Activated naive CD8-positive, alpha-beta T cell treated with anti-CD3 and anti-CD28 coated beads for 36 hours (primary cell): Measurements from ENCODE around the gene C1R. TPM values are rescaled to one million over a fixed set of nuclear protein-coding genes. Genes with fewer than 3 reads are reported as not detected.
A peak's percentile ranks its signal among the peaks of the same experiment; 100 is the strongest.

ENCODE experiments used
- DNase-seq: peaks from one replicate; pipeline ENCODE4 v3.0.0; 2021
- H3K27ac Mint-ChIP-seq: one replicate; pipeline ENCODE4 v1.8.0; 2022; ENCODE audit warnings: mild to moderate bottlenecking, moderate library complexity, mixed read lengths
- H3K27me3 Mint-ChIP-seq: one replicate; pipeline ENCODE4 v1.8.0; 2022; ENCODE audit warnings: mild to moderate bottlenecking, mixed read lengths
- H3K36me3 Mint-ChIP-seq: one replicate; pipeline ENCODE4 v1.8.0; 2021; ENCODE audit warnings: mild to moderate bottlenecking, mixed read lengths
- H3K4me1 Mint-ChIP-seq: one replicate; pipeline ENCODE4 v1.8.0; 2021; ENCODE audit warnings: mixed read lengths
- H3K4me3 Mint-ChIP-seq: one replicate; pipeline ENCODE4 v1.8.0; 2022; ENCODE audit warnings: mild to moderate bottlenecking, moderate library complexity, mixed read lengths
- H3K9me3 Mint-ChIP-seq: one replicate; pipeline ENCODE4 v1.8.0; 2022; ENCODE audit warnings: mixed read lengths
- total RNA-seq, 2 experiments: library from RNA; stranded (reverse); gene quantifications; one replicate each; pipeline ENCODE4 v1.2.3, GENCODE V29; 2021

Gene C1R
- total RNA-seq, 2 experiments from 2014 or later: 1.6 to 2.5 TPM

DNA sequence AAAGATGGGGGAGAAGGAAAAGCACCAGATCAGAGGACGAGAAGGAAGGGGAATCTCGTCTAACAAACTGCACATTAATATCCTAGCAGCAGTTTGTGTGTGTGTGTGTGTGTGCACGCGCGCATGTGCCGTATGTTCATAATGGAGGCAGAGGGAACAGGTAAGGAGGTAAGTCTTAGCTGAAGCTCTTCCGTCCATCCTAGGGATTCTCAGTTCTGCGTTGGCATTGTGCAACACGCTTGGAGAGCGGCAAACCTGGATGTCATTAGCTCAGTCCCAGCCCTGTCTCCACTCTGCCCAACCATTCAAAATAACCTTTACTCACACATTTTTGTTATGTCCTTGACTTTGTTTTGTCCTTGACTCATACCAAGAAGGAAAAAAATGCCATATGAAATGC, 1.6 kb upstream of the C1R start:
- Mint-ChIP-seq H3K9me3 (no peaks in the 10 kb centered on the region), H3K4me1 (peaks cover 7% of the 10 kb centered on the region), H3K4me3 (no peak overlapping the region), H3K36me3 (no peaks in the 10 kb centered on the region), H3K27ac (no peak overlapping the region), H3K27me3 (no peaks in the 10 kb centered on the region)
- DNase-seq: no peak

DNA sequence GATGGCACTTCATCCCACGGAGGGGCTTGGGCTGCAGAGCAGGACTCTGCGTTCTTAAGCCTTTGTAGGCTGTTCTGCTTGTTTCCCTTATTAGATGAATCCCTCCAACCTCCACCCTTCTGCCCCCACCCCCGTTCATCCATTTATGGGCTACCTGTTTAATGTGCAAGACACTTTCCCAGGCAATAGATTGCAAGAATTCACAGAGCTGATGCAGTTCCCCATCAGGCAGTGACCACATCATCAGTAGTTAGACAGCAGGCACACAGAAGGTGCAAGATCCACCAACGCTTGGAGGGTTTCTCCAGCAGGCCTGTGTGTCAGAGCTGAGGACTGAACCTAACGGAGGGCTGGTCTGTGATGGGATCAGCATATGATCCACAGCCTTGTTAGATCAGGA, 1.2 kb upstream of the C1R start:
- no peak overlapping the region for H3K27ac Mint-ChIP-seq
- no peaks in the 10 kb centered on the region for H3K36me3 Mint-ChIP-seq
- no peak for DNase-seq
- no peaks in the 10 kb centered on the region for H3K27me3 Mint-ChIP-seq
- peaks cover 7% of the 10 kb centered on the region for H3K4me1 Mint-ChIP-seq
- no peaks in the 10 kb centered on the region for H3K9me3 Mint-ChIP-seq
- no peak overlapping the region for H3K4me3 Mint-ChIP-seq

DNA sequence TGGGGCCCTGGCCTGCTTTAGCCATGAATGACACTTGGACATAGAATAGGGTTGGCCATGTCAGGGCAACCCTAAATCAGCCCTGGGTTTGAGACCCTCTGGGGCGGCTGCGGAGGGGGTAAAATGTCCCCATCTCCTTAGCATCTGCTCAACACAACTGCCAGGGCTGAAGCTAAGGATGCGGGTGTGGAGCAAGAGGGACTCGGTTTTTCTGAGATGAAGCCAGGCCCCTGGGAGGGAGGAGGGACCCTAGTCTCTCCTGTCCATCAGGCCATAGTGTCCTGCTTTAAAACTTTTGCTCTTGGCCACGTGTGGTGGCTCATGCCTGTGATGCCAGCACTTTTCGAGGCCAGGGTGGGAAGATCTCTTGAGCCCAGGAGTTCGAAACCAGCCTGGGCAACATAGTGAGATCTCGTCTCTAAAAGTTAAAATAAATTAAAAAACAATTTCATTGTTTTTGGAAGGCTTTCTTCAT, 778 bp upstream of the C1R start:
- Mint-ChIP-seq H3K27me3 (no peaks in the 10 kb centered on the region), H3K36me3 (no peaks in the 10 kb centered on the region), H3K9me3 (no peaks in the 10 kb centered on the region), H3K4me1 (peaks cover 7% of the 10 kb centered on the region), H3K4me3 (no peak overlapping the region), H3K27ac (no peak overlapping the region)
- DNase-seq: no peak

DNA sequence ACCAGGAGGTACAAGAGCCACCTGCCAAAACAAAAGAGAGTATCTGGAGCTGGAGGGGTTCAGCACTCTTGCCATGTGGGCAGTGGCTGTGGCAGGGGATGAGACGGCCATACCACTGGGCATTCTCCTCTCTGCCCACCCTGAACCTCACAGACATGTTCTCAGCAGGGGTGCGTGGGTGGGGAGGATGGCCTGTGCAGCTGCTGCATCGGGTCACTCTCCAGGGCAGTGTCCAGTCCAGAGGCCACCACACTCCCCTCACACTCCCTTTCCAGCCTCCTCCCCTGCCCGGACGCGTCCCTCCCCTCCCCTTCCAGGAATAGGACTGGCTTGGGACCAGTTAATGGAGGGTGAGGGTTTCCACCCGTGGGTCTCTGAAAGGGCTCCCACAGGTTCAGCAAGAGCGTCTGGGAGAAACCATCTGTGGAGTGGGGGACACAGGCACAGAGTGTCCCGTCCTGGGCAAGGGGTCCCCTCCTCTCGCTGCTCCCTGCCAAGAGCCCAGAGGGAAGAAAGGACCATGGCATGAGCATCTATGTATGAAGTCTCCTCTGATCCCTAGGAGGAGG, 501 bp downstream of the C1R start:
- Mint-ChIP-seq H3K27me3 (no peaks in the 10 kb centered on the region), H3K36me3 (no peaks in the 10 kb centered on the region), H3K4me1 (peaks cover 7% of the 10 kb centered on the region), H3K27ac (peak overlapping the region; percentile 49), H3K4me3 (peak overlapping the region; percentile 80), H3K9me3 (no peaks in the 10 kb centered on the region)
- no peak for DNase-seq

DNA sequence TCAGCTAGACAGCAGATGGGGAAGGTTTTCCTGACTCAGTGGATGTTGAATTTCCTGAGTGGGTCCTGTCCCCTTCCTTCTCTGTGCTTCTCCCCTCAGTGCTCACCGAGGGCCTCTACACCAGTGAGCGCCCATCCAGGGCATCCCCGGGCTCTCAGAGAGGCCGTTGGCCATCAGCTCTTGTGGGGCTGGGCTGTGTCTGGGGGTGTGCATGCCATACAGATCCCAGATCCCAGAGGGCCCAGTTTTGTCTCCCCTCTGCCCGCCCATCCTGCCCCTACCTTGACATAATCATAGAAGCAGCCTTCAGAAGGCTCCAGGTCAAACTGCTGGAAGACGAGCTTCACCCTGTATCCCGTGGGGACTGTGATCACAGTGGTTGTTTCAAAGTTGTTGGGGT, 1.1 kb downstream of the C1R start:
- no peak overlapping the region for H3K4me3 Mint-ChIP-seq
- H3K27ac Mint-ChIP-seq: peak overlapping the region; percentile 17
- no peaks in the 10 kb centered on the region for H3K9me3 Mint-ChIP-seq
- no peaks in the 10 kb centered on the region for H3K36me3 Mint-ChIP-seq
- no peak for DNase-seq
- no peaks in the 10 kb centered on the region for H3K27me3 Mint-ChIP-seq
- peaks cover 7% of the 10 kb centered on the region for H3K4me1 Mint-ChIP-seq

DNA sequence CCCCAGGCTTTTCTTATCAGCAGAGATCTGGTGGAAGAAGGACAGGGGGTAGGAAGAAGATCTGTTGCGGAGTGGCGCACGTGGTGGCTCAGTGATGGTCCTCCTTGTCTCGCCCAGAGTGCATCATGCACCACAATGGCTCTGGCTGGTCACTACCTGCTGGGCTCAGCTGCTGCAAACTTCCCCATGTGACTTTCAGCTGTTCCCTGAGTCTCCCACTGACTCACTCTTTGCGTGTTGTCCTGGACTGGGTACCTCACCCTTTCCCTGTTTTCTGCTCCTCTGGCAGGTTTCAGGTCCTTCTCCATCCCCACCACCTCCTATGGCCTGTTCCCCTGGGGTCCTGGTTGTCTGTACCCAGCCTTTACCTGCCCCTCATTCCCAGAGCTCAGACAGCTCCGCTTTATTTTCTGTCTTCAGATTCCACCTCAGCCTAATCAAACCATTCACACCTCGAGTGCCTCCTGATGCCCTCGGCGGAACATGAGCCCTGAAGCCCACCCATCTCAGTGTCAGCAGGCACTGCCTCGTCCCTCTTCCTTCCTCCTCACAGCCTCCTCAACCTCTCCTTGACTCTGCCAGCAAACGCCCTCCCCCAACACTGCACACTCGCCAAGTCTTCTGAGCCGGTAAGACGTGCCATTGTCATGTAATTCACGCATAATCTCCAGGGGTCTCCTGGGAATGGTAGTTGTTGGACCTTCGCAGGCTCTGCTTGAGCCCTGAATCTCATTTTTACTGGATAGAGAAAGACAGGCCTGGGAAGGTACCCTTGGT, 1.8 kb downstream of the C1R start:
- Mint-ChIP-seq H3K36me3 (no peaks in the 10 kb centered on the region), H3K4me3 (no peak overlapping the region), H3K27ac (no peak overlapping the region), H3K9me3 (no peaks in the 10 kb centered on the region), H3K4me1 (peaks cover 7% of the 10 kb centered on the region), H3K27me3 (no peaks in the 10 kb centered on the region)
- DNase-seq: no peak

DNA sequence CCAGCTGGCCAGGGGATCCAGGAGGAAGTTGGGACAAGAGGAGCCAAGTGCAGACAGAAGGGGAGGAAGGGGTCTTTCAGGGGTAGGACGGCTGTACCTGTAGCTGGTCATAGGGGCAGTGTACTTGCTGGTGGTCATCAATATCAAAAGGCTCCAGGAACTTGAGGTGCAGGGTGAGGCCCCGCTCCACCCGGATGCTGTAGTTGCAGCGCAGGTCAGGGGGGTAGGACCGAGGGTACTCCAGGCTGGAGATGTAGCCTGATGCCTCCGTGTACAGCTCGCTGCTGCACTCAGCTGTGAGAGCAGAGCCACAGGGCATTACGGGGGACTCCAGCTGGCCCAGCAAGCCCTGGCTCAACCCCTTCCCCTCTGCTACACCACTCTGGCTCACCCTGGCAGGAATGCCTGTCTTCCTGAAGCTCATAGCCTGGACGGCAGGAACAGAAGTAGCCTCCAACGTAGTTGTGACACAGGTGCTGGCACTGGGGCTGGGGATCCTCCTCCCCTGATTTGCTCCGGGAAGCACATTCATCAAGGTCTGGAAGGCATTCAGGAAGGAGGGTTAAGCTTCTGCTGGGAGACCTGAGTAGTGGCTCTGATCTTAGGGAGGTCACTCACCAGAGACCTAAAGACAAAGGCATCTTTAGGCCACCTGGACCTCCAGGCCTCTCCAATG, 2.9 kb downstream of the C1R start:
- H3K9me3 Mint-ChIP-seq: no peaks in the 10 kb centered on the region
- H3K27ac Mint-ChIP-seq: no peak overlapping the region
- no peaks in the 10 kb centered on the region for H3K36me3 Mint-ChIP-seq
- no peak for DNase-seq
- H3K4me3 Mint-ChIP-seq: no peak overlapping the region
- H3K27me3 Mint-ChIP-seq: no peaks in the 10 kb centered on the region
- peaks cover 7% of the 10 kb centered on the region for H3K4me1 Mint-ChIP-seq

DNA sequence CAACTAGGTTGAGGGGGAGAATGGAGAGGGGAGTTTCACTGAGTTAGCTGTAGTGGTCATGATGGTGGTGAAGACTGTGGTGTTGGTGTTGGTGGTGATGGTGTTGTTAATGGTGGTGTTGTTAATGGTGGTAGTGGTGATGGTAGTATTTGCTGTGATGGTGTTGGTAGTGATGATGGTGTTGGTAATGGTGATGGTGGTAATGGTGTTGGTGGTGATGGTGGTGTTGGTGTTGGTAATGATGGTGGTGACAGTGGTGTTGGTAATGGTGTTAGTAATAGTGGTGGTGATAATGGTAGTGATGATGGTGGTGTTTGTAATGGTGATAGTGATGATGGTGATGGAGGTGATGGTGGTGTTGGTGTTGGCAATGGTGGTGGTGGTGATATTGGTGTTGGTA, 9.1 kb downstream of the C1R start:
- H3K4me3 Mint-ChIP-seq: no peak overlapping the region
- no peak overlapping the region for H3K27ac Mint-ChIP-seq
- DNase-seq: no peak
- no peaks in the 10 kb centered on the region for H3K4me1 Mint-ChIP-seq
- no peaks in the 10 kb centered on the region for H3K27me3 Mint-ChIP-seq
- H3K9me3 Mint-ChIP-seq: peaks cover 4% of the 10 kb centered on the region
- H3K36me3 Mint-ChIP-seq: peaks cover 3% of the 10 kb centered on the region

DNA sequence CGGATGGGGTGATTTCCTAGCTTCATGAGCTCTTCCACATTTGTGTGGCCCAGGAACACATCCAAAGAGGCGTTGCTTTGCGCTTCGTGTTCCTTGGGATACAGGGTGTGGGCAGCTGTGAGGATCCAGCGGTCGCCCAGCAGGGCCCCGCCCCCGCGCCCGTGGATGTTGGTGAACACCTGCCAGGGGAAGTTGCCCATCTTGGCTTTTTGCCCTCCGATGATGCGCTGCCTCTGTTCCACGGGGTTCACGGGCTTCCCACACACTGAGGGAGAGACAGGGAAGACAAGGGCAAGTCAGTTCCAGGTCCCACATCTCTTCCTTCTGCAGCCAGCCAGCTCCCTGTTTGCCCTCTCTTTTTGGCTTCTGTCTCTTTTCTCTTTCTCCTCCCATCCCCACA, 11.2 kb downstream of the C1R start:
- no peak overlapping the region for H3K27ac Mint-ChIP-seq
- no peak overlapping the region for H3K4me3 Mint-ChIP-seq
- peaks cover 4% of the 10 kb centered on the region for H3K9me3 Mint-ChIP-seq
- H3K27me3 Mint-ChIP-seq: no peaks in the 10 kb centered on the region
- no peaks in the 10 kb centered on the region for H3K4me1 Mint-ChIP-seq
- peaks cover 3% of the 10 kb centered on the region for H3K36me3 Mint-ChIP-seq
- no peak for DNase-seq

DNA sequence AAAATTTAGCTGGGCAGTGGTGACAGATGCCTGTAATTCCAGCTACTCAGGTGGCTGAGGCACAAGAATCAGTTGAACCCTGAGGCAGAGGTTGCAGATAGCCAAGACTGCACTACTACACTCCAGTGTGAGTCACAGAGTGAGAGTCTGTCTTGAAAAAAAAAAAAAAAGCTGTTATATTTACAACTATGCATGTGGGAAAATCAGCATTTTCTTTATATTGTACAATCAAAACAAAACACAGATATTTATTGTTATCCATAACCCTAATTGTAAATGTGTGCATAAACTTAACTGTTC, 12.5 kb downstream of the C1R start:
- no peak overlapping the region for H3K4me3 Mint-ChIP-seq
- H3K9me3 Mint-ChIP-seq: peaks cover 4% of the 10 kb centered on the region
- no peaks in the 10 kb centered on the region for H3K4me1 Mint-ChIP-seq
- H3K27ac Mint-ChIP-seq: no peak overlapping the region
- DNase-seq: no peak
- peaks cover 3% of the 10 kb centered on the region for H3K36me3 Mint-ChIP-seq
- no peaks in the 10 kb centered on the region for H3K27me3 Mint-ChIP-seq

DNA sequence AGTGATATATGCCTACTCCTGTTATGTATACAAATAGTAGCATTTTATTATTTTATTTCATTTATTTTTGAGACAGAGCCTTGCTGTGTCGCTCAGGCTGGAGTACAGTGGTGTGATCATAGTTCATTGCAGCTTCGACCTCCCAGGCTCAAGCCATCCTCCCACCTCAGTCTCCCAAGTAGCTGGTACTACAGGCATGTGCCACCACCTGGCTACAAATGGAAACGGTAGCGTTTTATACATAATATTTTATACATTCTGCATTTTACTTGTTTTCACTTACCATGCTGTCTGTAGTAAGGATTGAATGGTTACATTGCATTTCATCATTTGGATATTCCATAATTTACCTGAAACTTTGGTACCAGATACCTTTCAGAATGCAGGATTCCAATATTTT, 14.1 kb downstream of the C1R start:
- Mint-ChIP-seq H3K27ac (no peak overlapping the region), H3K9me3 (peaks cover 2% of the 10 kb centered on the region), H3K4me1 (no peaks in the 10 kb centered on the region), H3K4me3 (no peak overlapping the region), H3K36me3 (peaks cover under 1% of the 10 kb centered on the region), H3K27me3 (no peaks in the 10 kb centered on the region)
- no peak for DNase-seq

DNA sequence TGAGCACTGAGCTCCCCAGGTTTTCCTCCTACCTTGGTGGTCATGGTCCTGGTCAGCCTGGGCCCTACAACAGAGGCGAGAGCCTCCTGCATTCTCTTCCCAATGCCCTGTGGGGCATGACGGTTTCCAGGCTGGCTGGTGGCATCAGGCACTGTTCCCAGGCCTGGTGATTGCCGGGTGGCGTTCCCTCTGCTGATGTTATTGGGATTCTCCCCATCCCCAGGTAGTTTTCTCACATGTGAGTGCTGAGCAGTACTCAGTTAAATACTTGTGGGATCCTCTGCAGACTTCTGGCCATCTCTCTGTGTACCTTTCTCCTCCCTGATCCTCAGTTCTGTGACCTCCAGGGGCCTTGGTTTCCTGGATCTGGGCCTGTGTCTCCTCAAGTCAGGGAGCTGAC, 15.8 kb downstream of the C1R start:
- no peaks in the 10 kb centered on the region for H3K4me1 Mint-ChIP-seq
- no peak overlapping the region for H3K4me3 Mint-ChIP-seq
- H3K27me3 Mint-ChIP-seq: no peaks in the 10 kb centered on the region
- DNase-seq: no peak
- no peaks in the 10 kb centered on the region for H3K9me3 Mint-ChIP-seq
- no peak overlapping the region for H3K27ac Mint-ChIP-seq
- no peaks in the 10 kb centered on the region for H3K36me3 Mint-ChIP-seq

DNA sequence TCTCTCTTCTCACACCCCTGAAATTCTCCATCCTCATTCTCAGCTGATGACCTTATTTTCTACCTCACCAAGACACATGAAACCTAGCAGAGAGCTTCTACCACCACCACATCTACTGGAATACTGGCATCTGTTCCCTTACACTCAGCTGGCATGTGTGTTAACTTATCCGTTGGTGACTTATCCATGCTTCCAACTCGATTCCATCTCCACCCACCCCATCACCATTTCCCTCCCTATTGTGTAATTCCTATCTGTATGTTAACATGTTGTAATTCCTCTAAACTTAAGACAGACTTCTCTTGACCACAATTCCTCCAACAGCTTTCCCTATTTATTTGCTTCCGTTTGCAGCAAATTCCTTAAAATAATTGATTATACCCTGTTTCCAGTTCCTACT, 16.3 kb downstream of the C1R start:
- Mint-ChIP-seq H3K27me3 (no peaks in the 10 kb centered on the region), H3K4me3 (no peak overlapping the region), H3K4me1 (no peaks in the 10 kb centered on the region), H3K9me3 (no peaks in the 10 kb centered on the region), H3K36me3 (no peaks in the 10 kb centered on the region), H3K27ac (no peak overlapping the region)
- DNase-seq: no peak

DNA sequence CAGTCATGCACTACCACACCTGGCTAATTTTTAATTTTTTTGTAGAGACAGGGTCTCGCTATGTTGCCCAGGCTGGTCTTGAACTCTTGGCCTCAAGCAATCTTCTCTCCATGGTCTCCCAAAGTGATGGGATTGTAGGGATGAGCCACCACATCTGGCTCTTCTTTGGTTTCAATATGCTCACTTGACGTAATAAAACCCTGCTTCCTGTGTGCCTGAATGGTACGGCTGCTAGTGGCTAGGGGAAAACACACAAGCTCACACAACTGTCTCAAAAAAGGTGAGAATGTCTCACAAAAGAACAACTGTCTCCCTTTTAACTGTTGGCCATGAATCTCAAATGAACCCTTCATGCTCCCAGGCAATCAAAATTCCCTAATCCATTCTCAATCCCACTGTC, 16.7 kb downstream of the C1R start:
- H3K9me3 Mint-ChIP-seq: no peaks in the 10 kb centered on the region
- H3K36me3 Mint-ChIP-seq: no peaks in the 10 kb centered on the region
- no peaks in the 10 kb centered on the region for H3K4me1 Mint-ChIP-seq
- H3K4me3 Mint-ChIP-seq: no peak overlapping the region
- no peak overlapping the region for H3K27ac Mint-ChIP-seq
- no peak for DNase-seq
- H3K27me3 Mint-ChIP-seq: peaks cover 2% of the 10 kb centered on the region

DNA sequence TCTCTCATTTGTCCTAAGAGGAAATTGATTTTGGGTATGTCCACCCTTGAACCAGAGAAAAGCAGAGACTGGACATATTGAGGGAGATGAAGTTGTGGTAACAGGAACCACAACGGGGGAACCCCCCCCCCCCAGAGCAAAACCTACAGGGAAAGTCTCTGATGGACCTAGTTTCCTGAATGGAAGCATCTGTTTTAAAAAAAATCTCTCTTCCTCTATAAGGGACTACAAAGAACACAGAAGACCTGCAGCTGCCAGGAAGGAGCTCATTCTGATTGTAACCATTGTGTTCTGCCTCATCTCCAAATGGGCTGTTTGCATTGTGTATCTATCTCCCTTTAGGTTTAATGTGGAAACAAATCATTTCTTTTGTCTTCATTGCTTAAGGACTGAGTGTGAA, 18.3 kb downstream of the C1R start:
- no peaks in the 10 kb centered on the region for H3K9me3 Mint-ChIP-seq
- no peak overlapping the region for H3K27ac Mint-ChIP-seq
- H3K36me3 Mint-ChIP-seq: no peaks in the 10 kb centered on the region
- DNase-seq: no peak
- no peak overlapping the region for H3K4me3 Mint-ChIP-seq
- no peaks in the 10 kb centered on the region for H3K4me1 Mint-ChIP-seq
- H3K27me3 Mint-ChIP-seq: peaks cover 8% of the 10 kb centered on the region

DNA sequence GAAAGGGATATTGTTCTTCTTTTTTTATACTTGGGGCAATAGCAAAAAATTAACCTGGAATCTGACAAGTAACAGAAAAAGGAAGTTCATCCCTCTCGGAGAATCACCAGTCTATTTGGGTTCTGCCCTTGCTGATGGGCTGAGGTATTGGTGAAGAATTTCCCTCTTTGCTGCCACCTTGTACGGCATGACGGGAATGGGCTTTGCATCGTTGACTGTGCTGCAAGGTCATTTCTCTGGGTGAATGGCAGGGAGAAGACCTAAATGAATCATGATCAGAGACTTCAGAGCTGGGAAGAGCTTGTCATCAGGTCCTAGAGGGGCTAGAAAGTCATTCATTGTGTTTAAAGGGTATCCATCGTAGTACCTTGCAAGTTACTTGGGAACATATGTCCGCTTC, 19.7 kb downstream of the C1R start:
- peaks cover 10% of the 10 kb centered on the region for H3K27me3 Mint-ChIP-seq
- H3K4me1 Mint-ChIP-seq: no peaks in the 10 kb centered on the region
- no peaks in the 10 kb centered on the region for H3K36me3 Mint-ChIP-seq
- no peak overlapping the region for H3K27ac Mint-ChIP-seq
- H3K9me3 Mint-ChIP-seq: no peaks in the 10 kb centered on the region
- H3K4me3 Mint-ChIP-seq: no peak overlapping the region
- DNase-seq: no peak
